HepG2 (cell line): ENCODE results near the gene CCDC97. TPM values are rescaled to one million over a fixed set of nuclear protein-coding genes. Genes with fewer than 3 reads are reported as not detected.

Source experiments
- BHLHE40 ChIP-seq: IDR thresholded peaks from 2 replicates; pipeline ENCODE4 v1.6.1; 2011; ENCODE audit warnings: low read length, improper control_type of control experiment
- CREM ChIP-seq, 2 experiments: sonication (generic) in 1 of 2; formaldehyde crosslinking in 1 of 2; IDR thresholded peaks; 2 replicates each; pipeline versions ENCODE4 v1.4.0 to v1.6.1; 2016 to 2020; ENCODE audit warnings: antibody characterized with exemption in 1 of 2, mild to moderate bottlenecking in 1 of 2, missing genetic modification reagents in 1 of 2
- ERF ChIP-seq: IDR thresholded peaks from 2 replicates; pipeline ENCODE4 v1.6.1; 2018; ENCODE audit warnings: missing biosample characterization, missing genetic modification reagents
- JUN ChIP-seq: sonication (generic); formaldehyde crosslinking; IDR thresholded peaks from 2 replicates; pipeline ENCODE4 v1.4.0; 2020; ENCODE audit warnings: mild to moderate bottlenecking, missing genetic modification reagents
- NR1H2 ChIP-seq: sonication (generic); formaldehyde crosslinking; IDR thresholded peaks from 2 replicates; pipeline ENCODE4 v1.8.1; 2022; ENCODE audit warnings: low read depth, missing genetic modification reagents, borderline replicate concordance
- NR2F1 ChIP-seq, 2 experiments: fragments of 450-650 bp in 1 of 2; formaldehyde crosslinking in 1 of 2; IDR thresholded peaks; 2 replicates each; pipeline versions ENCODE4 v1.5.0 to v1.6.1; 2016 to 2020; ENCODE audit warnings: mild to moderate bottlenecking in 1 of 2, missing compliant biosample characterization in 1 of 2, missing genetic modification reagents in 1 of 2, moderate library complexity in 1 of 2
- NR2F6 ChIP-seq, 2 experiments: IDR thresholded peaks; 2 replicates each; pipeline ENCODE4 v1.6.1; 2016; ENCODE audit warnings: antibody characterized with exemption in 1 of 2, mild to moderate bottlenecking in 1 of 2
- SMARCE1 ChIP-seq: fragments of 450-650 bp; IDR thresholded peaks from 2 replicates; pipeline ENCODE4 v1.6.1; 2017; ENCODE audit warnings: borderline replicate concordance
- STAT5B ChIP-seq: sonication (generic); formaldehyde crosslinking; IDR thresholded peaks from 2 replicates; pipeline ENCODE4 v1.4.0; 2020; ENCODE audit warnings: missing genetic modification reagents
- TBP ChIP-seq: sonication (generic); formaldehyde crosslinking; IDR thresholded peaks from 2 replicates; pipeline ENCODE4 v1.5.0; 2020; ENCODE audit warnings: missing genetic modification reagents
- ZNF207 ChIP-seq: fragments of 450-650 bp; IDR thresholded peaks from 2 replicates; pipeline ENCODE4 v1.6.1; 2016; ENCODE audit warnings: antibody characterized with exemption, borderline replicate concordance
- ZNF354B ChIP-seq: sonication (generic); formaldehyde crosslinking; IDR thresholded peaks from 2 replicates; pipeline ENCODE4 v1.8.0; 2022; ENCODE audit warnings: mild to moderate bottlenecking, missing genetic modification reagents
- ZNF496 ChIP-seq: sonication (generic); formaldehyde crosslinking; IDR thresholded peaks from 2 replicates; pipeline ENCODE4 v1.8.1; 2023; ENCODE audit warnings: mild to moderate bottlenecking, moderate library complexity, missing genetic modification reagents; ENCODE audit not compliant: insufficient replicate concordance
- ZNF558 ChIP-seq: sonication (generic); formaldehyde crosslinking; IDR thresholded peaks from 2 replicates; pipeline ENCODE4 v1.9.0; 2022; ENCODE audit warnings: mild to moderate bottlenecking, missing genetic modification reagents, borderline replicate concordance
- ZNF850 ChIP-seq: sonication (generic); formaldehyde crosslinking; conservative IDR thresholded peaks from 2 replicates; pipeline ENCODE4 v1.9.0; 2021; ENCODE audit warnings: mild to moderate bottlenecking, missing genetic modification reagents
- polyA plus RNA-seq, 8 experiments: library from polyadenylated mRNA; depleted of rRNA in 3 of 8; stranded (reverse) in 7 of 8; unstranded in 1 of 8; fragments of >200 nt; fragmentation: Illumina TruSeq in 4 of 8; extraction: Trizol in 4 of 8; gene quantifications; 2 replicates each; pipeline versions ENCODE4 v1.2.1 to v1.2.3, GENCODE V29; 2011 to 2016; ENCODE audit warnings: low read depth in 4 of 8, missing spikeins in 1 of 8, mixed read lengths in 1 of 8; ENCODE audit not compliant: insufficient read depth in 1 of 8
- total RNA-seq, 5 experiments: library from RNA; depleted of rRNA; stranded (reverse); fragments of >200 nt; fragmentation: Illumina TruSeq; extraction: Trizol; gene quantifications; 2 replicates each; pipeline ENCODE4 v1.2.3, GENCODE V29; 2016; ENCODE audit warnings: low read depth in 1 of 5
- TF ChIP-seq, protein P1 (sequence below): sonication (generic); formaldehyde crosslinking; IDR thresholded peaks from 2 replicates; pipeline ENCODE4 v1.4.0; 2020; ENCODE audit warnings: mild to moderate bottlenecking, missing genetic modification reagents
- TF ChIP-seq, protein P2 (sequence below): sonication (generic); formaldehyde crosslinking; conservative IDR thresholded peaks from 2 replicates; pipeline ENCODE4 v1.8.1; 2023; ENCODE audit warnings: missing genetic modification reagents
- TF ChIP-seq, protein P3 (sequence below): sonication (generic); formaldehyde crosslinking; IDR thresholded peaks from 2 replicates; pipeline ENCODE4 v1.5.1; 2020; ENCODE audit warnings: missing genetic modification reagents, mild to moderate bottlenecking, borderline replicate concordance
- TF ChIP-seq, protein P4 (sequence below): sonication (generic); formaldehyde crosslinking; IDR thresholded peaks from 2 replicates; pipeline ENCODE4 v1.8.0; 2022; ENCODE audit warnings: mild to moderate bottlenecking, missing genetic modification reagents

Gene CCDC97
- total and polyA plus RNA-seq, 2 of the 13 experiments (the other 11 are each of a cell fraction or from before 2014, with no cell fraction given) = 6.2 to 7.3 TPM

DNA sequence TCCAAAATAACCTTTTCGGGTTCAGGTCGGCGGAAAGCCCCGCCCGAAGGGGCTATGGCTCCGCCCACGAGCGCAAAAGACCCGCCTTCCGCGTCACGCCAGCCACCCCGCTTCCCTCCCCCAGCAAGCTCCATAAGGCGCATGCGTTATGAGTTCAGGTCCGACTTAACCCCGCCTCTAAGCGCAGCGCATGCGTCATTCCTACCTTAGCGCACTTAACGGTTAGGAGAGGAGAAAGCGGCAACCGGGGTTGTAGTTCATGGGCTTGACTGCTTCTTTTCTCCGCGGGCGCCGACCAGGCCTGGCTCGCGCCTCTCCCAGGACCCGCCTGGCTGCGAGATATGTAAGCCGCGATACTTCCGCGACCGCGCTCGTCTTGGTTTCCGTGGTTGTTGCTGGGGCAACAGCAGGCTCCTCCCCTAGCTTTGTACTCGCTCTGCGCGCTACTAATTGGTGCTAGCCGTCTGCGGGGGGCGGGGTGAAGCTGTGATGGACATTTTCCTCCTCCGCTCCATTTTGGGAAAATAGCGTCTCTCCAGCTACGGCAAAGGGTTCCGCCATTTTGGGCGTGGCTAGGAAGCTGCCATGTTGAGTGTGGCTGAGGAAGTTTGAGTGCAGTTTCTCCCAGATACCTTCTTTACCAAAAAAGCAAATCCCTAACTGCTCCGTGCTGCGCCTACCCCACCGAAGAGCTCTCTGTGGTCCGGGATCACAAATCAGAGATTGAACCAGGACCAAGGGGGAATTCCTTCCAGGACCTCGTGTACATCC, 54.0 kb downstream of the CCDC97 start, which contains the start of gene B9D2 (continued):
- TF ChIP-seq, protein P1, sequence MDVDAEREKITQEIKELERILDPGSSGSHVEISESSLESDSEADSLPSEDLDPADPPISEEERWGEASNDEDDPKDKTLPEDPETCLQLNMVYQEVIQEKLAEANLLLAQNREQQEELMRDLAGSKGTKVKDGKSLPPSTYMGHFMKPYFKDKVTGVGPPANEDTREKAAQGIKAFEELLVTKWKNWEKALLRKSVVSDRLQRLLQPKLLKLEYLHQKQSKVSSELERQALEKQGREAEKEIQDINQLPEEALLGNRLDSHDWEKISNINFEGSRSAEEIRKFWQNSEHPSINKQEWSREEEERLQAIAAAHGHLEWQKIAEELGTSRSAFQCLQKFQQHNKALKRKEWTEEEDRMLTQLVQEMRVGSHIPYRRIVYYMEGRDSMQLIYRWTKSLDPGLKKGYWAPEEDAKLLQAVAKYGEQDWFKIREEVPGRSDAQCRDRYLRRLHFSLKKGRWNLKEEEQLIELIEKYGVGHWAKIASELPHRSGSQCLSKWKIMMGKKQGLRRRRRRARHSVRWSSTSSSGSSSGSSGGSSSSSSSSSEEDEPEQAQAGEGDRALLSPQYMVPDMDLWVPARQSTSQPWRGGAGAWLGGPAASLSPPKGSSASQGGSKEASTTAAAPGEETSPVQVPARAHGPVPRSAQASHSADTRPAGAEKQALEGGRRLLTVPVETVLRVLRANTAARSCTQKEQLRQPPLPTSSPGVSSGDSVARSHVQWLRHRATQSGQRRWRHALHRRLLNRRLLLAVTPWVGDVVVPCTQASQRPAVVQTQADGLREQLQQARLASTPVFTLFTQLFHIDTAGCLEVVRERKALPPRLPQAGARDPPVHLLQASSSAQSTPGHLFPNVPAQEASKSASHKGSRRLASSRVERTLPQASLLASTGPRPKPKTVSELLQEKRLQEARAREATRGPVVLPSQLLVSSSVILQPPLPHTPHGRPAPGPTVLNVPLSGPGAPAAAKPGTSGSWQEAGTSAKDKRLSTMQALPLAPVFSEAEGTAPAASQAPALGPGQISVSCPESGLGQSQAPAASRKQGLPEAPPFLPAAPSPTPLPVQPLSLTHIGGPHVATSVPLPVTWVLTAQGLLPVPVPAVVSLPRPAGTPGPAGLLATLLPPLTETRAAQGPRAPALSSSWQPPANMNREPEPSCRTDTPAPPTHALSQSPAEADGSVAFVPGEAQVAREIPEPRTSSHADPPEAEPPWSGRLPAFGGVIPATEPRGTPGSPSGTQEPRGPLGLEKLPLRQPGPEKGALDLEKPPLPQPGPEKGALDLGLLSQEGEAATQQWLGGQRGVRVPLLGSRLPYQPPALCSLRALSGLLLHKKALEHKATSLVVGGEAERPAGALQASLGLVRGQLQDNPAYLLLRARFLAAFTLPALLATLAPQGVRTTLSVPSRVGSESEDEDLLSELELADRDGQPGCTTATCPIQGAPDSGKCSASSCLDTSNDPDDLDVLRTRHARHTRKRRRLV (CRISPR knock-in tag) = 0 out of 2 replicates have a peak, but pooled peaks have one; percentile 41
- TF ChIP-seq ZNF207 (no peak), ZNF496 (CRISPR knock-in tag) (no peak), STAT5B (CRISPR knock-in tag) (no peak), ZNF354B (CRISPR knock-in tag) (no peak), TBP (CRISPR knock-in tag) (no peak), SMARCE1 (no peak), ERF (peak; percentile 30; the same call in 1 of the 2 replicates), NR1H2 (CRISPR knock-in tag) (no peak), ZNF558 (CRISPR knock-in tag) (no peak), ZNF850 (CRISPR knock-in tag) (no peak), CREM (IDR thresholded peaks at IDR 0.05) (peak; percentile 50), CREM (CRISPR knock-in tag; IDR thresholded peaks at IDR 0.05) (no peak), BHLHE40 (no peak), NR2F6 (IDR thresholded peaks at IDR 0.05) (no peak), NR2F6 (CRISPR knock-in tag; IDR thresholded peaks at IDR 0.05) (0 out of 2 replicates have a peak, but pooled peaks have one; percentile 7), JUN (no peak), NR2F1 (CRISPR knock-in tag; IDR thresholded peaks at IDR 0.05) (no peak; a peak in 1 of 4 replicates)
- TF ChIP-seq, protein P2, sequence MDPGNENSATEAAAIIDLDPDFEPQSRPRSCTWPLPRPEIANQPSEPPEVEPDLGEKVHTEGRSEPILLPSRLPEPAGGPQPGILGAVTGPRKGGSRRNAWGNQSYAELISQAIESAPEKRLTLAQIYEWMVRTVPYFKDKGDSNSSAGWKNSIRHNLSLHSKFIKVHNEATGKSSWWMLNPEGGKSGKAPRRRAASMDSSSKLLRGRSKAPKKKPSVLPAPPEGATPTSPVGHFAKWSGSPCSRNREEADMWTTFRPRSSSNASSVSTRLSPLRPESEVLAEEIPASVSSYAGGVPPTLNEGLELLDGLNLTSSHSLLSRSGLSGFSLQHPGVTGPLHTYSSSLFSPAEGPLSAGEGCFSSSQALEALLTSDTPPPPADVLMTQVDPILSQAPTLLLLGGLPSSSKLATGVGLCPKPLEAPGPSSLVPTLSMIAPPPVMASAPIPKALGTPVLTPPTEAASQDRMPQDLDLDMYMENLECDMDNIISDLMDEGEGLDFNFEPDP (CRISPR knock-in tag) = no peak
- TF ChIP-seq, protein P3, sequence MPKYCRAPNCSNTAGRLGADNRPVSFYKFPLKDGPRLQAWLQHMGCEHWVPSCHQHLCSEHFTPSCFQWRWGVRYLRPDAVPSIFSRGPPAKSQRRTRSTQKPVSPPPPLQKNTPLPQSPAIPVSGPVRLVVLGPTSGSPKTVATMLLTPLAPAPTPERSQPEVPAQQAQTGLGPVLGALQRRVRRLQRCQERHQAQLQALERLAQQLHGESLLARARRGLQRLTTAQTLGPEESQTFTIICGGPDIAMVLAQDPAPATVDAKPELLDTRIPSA (CRISPR knock-in tag) = no peak
- TF ChIP-seq, protein P4, sequence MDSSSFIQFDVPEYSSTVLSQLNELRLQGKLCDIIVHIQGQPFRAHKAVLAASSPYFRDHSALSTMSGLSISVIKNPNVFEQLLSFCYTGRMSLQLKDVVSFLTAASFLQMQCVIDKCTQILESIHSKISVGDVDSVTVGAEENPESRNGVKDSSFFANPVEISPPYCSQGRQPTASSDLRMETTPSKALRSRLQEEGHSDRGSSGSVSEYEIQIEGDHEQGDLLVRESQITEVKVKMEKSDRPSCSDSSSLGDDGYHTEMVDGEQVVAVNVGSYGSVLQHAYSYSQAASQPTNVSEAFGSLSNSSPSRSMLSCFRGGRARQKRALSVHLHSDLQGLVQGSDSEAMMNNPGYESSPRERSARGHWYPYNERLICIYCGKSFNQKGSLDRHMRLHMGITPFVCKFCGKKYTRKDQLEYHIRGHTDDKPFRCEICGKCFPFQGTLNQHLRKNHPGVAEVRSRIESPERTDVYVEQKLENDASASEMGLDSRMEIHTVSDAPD = no peak
